PC-3 (cell line): Measurements from ENCODE around the gene LOXHD1. TPM values are rescaled to one million over a fixed set of nuclear protein-coding genes. Genes with fewer than 3 reads are reported as not detected.

ENCODE experiments used
- ATAC-seq: fragments of 200-7000 bp; cut with Tn5 transposase; 2 replicates; pipeline ENCODE4 v1.9.1; 2020; ENCODE audit warnings: mild to moderate bottlenecking, moderate library complexity
- BruUV-seq: library from RNA; stranded (reverse); fragments of 400-500 nt; replicated peaks from 2 replicates; lab custom pipeline; 2021; lab: Mats Ljungman, UMichigan
- CTCF ChIA-PET: fragments of 300-600 bp; sonication (Branson Sonifier 250); formaldehyde crosslinking; loops from one replicate; lab custom pipeline; 2022; ENCODE audit warnings: antibody characterized with exemption; lab: Charles Lee
- POLR2A ChIA-PET: fragments of 300-600 bp; sonication (Branson Sonifier 250); formaldehyde crosslinking; loops from one replicate; lab custom pipeline; 2022; ENCODE audit warnings: antibody characterized with exemption; ENCODE audit not compliant: unreplicated experiment; lab: Charles Lee
- DNase-seq: peaks from one replicate; pipeline ENCODE4 v3.0.0-alpha.2; 2015
- H2AFZ ChIP-seq: fragments of 300-600 bp; sonication (generic); 2 replicates; pipeline ENCODE4 v1.6.0; 2016; ENCODE audit warnings: antibody characterized with exemption, low read length
- H3F3A ChIP-seq: fragments of 300-600 bp; sonication (generic); one replicate; pipeline ENCODE4 v1.6.0; 2017; ENCODE audit warnings: antibody characterized with exemption, low read length, control low read depth, mild to moderate bottlenecking; ENCODE audit not compliant: unreplicated experiment
- H3K27ac ChIP-seq: fragments of 300-600 bp; sonication (generic); 2 replicates; pipeline ENCODE4 v1.5.1; 2016; ENCODE audit warnings: mild to moderate bottlenecking, low read length
- H3K27me3 ChIP-seq: fragments of 300-600 bp; sonication (generic); 2 replicates; pipeline ENCODE4 v1.6.1; 2016; ENCODE audit warnings: low read length, mixed read lengths
- H3K36me3 ChIP-seq: fragments of 300-600 bp; sonication (generic); 2 replicates; pipeline ENCODE4 v1.6.1; 2016; ENCODE audit warnings: low read depth, mixed run types, low read length, mixed read lengths
- H3K4me1 ChIP-seq: fragments of 300-600 bp; sonication (generic); 2 replicates; pipeline ENCODE4 v1.5.1; 2016; ENCODE audit warnings: low read length; ENCODE audit not compliant: insufficient read depth
- H3K4me2 ChIP-seq: fragments of 300-600 bp; sonication (generic); 2 replicates; pipeline ENCODE4 v1.6.0; 2016; ENCODE audit warnings: low read length
- H3K4me3 ChIP-seq: fragments of 300-600 bp; sonication (generic); 2 replicates; pipeline ENCODE4 v1.5.1; 2016; ENCODE audit warnings: mild to moderate bottlenecking, low read length, mixed read lengths
- H3K79me2 ChIP-seq: fragments of 300-600 bp; sonication (generic); 2 replicates; pipeline ENCODE4 v1.6.1; 2017; ENCODE audit warnings: low read length, mixed read lengths
- H3K9ac ChIP-seq: fragments of 300-600 bp; sonication (generic); 2 replicates; pipeline ENCODE4 v1.6.0; 2016; ENCODE audit warnings: mild to moderate bottlenecking, low read length
- H3K9me2 ChIP-seq: fragments of 300-600 bp; sonication (generic); replicated peaks from 2 replicates; pipeline ENCODE4 v1.6.1; 2016; ENCODE audit warnings: mixed run types, low read length, mixed read lengths
- H3K9me3 ChIP-seq: fragments of 300-600 bp; sonication (generic); 2 replicates; pipeline ENCODE4 v1.6.1; 2016; ENCODE audit warnings: low read length, mixed read lengths
- H4K20me1 ChIP-seq: fragments of 300-600 bp; sonication (generic); 2 replicates; pipeline ENCODE4 v1.6.1; 2016; ENCODE audit warnings: low read length, mixed read lengths
- EZH2 ChIP-seq: fragments of 300-600 bp; sonication (generic); IDR thresholded peaks from one replicate; pipeline ENCODE4 v1.6.1; 2017; ENCODE audit warnings: antibody characterized with exemption, mild to moderate bottlenecking, low read length; ENCODE audit not compliant: unreplicated experiment
- EZH2phosphoT487 ChIP-seq: fragments of 300-600 bp; sonication (generic); IDR thresholded peaks from 2 replicates; pipeline ENCODE4 v1.6.1; 2018; ENCODE audit warnings: mild to moderate bottlenecking, antibody characterized with exemption, low read length, borderline replicate concordance
- intact Hi-C: fragments of 100-400 bp; cut with micrococcal nuclease; formaldehyde crosslinking; loops from 2 replicates; pipeline ENCODE4 v1.9.0; 2023
- total RNA-seq: library from RNA; depleted of rRNA; stranded (reverse); fragments of >200 nt; gene quantifications from 2 replicates; pipeline ENCODE4 v1.2.3, GENCODE V29; 2014
- TF ChIP-seq, protein P1 (sequence below): fragments of 300-600 bp; sonication (generic); conservative IDR thresholded peaks from 2 replicates; pipeline ENCODE4 v1.5.1; 2017; ENCODE audit warnings: antibody characterized with exemption, low read depth, mild to moderate bottlenecking, low read length

Gene LOXHD1
- total RNA-seq, 1 experiment from 2014 or later, result not detected

DNA sequence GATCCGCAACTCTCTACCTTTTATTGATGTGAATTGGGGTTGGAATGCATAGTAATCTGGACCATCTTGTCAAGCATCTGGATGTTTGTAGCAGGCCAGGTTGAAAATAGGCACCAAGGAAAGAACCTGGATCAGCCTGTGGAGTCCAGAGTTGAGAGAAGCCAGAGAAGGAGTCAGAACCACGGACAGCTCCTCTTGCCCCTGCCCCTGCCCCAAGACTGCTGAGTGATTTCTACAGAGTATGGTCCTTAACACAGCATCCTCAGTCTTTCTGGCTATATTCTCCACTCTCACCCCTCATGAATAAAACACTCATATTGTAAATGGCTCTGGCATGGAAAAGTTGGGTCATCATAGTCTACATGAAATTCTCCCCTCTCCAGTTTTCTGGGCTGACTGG lies 154.6 kb downstream of the LOXHD1 start:
- no peaks in the 10 kb centered on the region for H3F3A ChIP-seq
- no TSS peak for BruUV-seq
- DNase-seq (no peak), ATAC-seq (no peak)
- H3K27ac ChIP-seq, result no peak overlapping the region
- no peaks in the 10 kb centered on the region for H3K79me2 ChIP-seq
- H3K9me3 ChIP-seq, result no peaks in the 10 kb centered on the region
- H3K27me3 ChIP-seq, result no peaks in the 10 kb centered on the region
- TF ChIP-seq EZH2phosphoT487, result no peak
- TF ChIP-seq, protein P1, sequence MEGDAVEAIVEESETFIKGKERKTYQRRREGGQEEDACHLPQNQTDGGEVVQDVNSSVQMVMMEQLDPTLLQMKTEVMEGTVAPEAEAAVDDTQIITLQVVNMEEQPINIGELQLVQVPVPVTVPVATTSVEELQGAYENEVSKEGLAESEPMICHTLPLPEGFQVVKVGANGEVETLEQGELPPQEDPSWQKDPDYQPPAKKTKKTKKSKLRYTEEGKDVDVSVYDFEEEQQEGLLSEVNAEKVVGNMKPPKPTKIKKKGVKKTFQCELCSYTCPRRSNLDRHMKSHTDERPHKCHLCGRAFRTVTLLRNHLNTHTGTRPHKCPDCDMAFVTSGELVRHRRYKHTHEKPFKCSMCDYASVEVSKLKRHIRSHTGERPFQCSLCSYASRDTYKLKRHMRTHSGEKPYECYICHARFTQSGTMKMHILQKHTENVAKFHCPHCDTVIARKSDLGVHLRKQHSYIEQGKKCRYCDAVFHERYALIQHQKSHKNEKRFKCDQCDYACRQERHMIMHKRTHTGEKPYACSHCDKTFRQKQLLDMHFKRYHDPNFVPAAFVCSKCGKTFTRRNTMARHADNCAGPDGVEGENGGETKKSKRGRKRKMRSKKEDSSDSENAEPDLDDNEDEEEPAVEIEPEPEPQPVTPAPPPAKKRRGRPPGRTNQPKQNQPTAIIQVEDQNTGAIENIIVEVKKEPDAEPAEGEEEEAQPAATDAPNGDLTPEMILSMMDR, result no peak
- no peak for TF ChIP-seq EZH2
- CTCF ChIA-PET, result no interaction called here
- no peaks in the 10 kb centered on the region for H3K9me2 ChIP-seq
- H3K4me2 ChIP-seq, result no peak overlapping the region
- H3K36me3 ChIP-seq, result no peaks in the 10 kb centered on the region
- POLR2A ChIA-PET, result no interaction called here
- H2AFZ ChIP-seq, result no peak overlapping the region
- H3K9ac ChIP-seq, result no peak overlapping the region
- no peak overlapping the region for H3K4me3 ChIP-seq
- intact Hi-C loops, result no loop called here
- H3K4me1 ChIP-seq, result no peaks in the 10 kb centered on the region
- H4K20me1 ChIP-seq, result no peaks in the 10 kb centered on the region

DNA sequence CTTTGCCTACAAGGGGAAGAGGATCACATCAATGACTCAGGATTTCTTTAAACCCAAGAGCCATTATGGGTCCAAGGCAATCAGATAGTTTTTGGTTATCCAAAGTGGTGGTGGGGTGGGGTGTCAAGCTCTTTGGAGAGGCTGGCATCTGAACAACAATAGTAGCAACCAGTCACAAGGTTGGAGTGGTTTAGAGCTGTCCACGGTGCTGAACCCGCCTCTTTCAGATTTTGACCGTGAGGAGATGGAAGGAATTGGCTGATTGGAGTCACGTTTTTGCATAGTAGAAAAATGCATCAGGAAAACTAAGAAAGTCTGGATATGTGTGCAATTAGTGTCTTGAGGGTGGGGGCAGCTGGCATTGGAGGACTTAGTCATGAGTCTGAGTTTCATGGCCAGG lies 159.9 kb downstream of the LOXHD1 start:
- H3K4me1 ChIP-seq, result no peaks in the 10 kb centered on the region
- no peaks in the 10 kb centered on the region for H3K79me2 ChIP-seq
- CTCF ChIA-PET, result interaction anchor here (0.7 kb wide), 1 partner anchor 15 kb away, joined by 3 read pairs; no protein-coding TSS in a partner anchor
- TF ChIP-seq EZH2 (no peak), EZH2phosphoT487 (no peak)
- TF ChIP-seq, protein P1, result no peak
- DNase-seq, result peak; percentile 35
- no peaks in the 10 kb centered on the region for H3K27me3 ChIP-seq
- no peak overlapping the region for H3K9ac ChIP-seq
- intact Hi-C loops, result no loop called here
- POLR2A ChIA-PET, result no interaction called here
- no peaks in the 10 kb centered on the region for H3K9me2 ChIP-seq
- no peak overlapping the region for H3K4me2 ChIP-seq
- no peak for ATAC-seq
- no peaks in the 10 kb centered on the region for H4K20me1 ChIP-seq
- no peaks in the 10 kb centered on the region for H3K9me3 ChIP-seq
- BruUV-seq, result no TSS peak
- no peak overlapping the region for H3K27ac ChIP-seq
- no peaks in the 10 kb centered on the region for H3K36me3 ChIP-seq
- H2AFZ ChIP-seq, result no peak overlapping the region
- H3F3A ChIP-seq, result no peaks in the 10 kb centered on the region
- no peak overlapping the region for H3K4me3 ChIP-seq

DNA sequence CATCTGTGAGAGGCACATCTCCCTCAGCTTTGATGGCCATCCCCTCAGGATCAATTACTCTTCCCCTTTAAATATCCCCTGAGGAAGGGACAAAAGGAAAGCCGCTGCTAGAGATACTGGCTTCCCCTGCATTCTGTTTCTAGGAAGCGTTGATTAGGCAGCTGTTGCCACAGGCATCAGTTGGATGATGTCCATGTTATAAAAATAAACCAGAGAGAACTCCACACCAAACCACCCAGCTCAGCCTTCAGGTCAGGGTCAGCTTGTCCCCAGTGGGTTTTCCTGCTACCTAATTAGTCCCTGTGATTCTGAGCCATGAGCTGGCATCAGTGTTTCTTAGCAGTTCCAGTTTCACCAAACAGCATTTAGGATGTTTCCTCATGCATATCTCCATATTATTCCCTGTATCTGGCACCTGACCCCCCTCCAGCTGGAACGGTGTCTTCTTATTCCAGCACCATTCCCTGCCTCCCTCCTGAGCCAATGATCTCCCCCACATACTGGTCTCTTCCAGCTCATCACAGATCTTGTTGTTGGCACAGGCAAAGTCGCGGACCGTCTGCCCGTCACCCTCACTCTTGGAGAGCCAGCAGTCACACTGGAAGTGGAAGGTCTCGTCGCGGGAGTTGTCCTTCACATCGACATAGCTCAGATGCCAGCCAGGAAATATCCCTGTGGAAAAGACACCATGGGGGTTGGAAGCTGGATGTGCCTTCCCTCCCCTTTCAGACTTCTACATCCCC lies 168.4 kb downstream of the LOXHD1 start:
- Histone ChIP-seq H3K36me3 (no peaks in the 10 kb centered on the region), H3K4me2 (no peak overlapping the region), H3K79me2 (no peaks in the 10 kb centered on the region), H3K27ac (no peak overlapping the region), H3K4me3 (no peak overlapping the region), H4K20me1 (no peaks in the 10 kb centered on the region), H3K27me3 (no peaks in the 10 kb centered on the region), H3K9me2 (no peaks in the 10 kb centered on the region), H2AFZ (no peak overlapping the region), H3K9ac (no peak overlapping the region), H3K4me1 (peaks cover 10% of the 10 kb centered on the region; the same call in 1 of the 2 replicates), H3K9me3 (no peaks in the 10 kb centered on the region), H3F3A (no peaks in the 10 kb centered on the region)
- intact Hi-C loops, result no loop called here
- POLR2A ChIA-PET, result no interaction called here
- CTCF ChIA-PET, result no interaction called here
- no peak for DNase-seq
- ATAC-seq, result no peak
- BruUV-seq, result no TSS peak
- TF ChIP-seq EZH2 (no peak), EZH2phosphoT487 (no peak)
- TF ChIP-seq, protein P1, result no peak
